GM13977 (cell line): Measurements from ENCODE around the gene G6PC3.
A peak's percentile ranks its signal among the peaks of the same experiment; 100 is the strongest.

Experiments
- DNase-seq: peaks from one replicate; pipeline ENCODE4 v3.0.0; 2012; ENCODE audit warnings: low spot score
- in situ Hi-C: fragments of 300-500 bp; cut with MboI; formaldehyde crosslinking; loops from one replicate; pipeline ENCODE4 v1.12.0; 2022; ENCODE audit warnings: low sequenced_read_pairs, low pct_unique_long_range_greater_than_20kb, mixed read lengths, inconsistent platforms; ENCODE audit not compliant: unreplicated experiment
- TF ChIP-seq, protein P1 (sequence below): IDR thresholded peaks from 2 replicates; pipeline ENCODE4 v1.5.1; 2012; ENCODE audit warnings: mild to moderate bottlenecking, control low read depth; ENCODE audit not compliant: insufficient read depth; ENCODE audit errors: extremely low read depth, missing control alignments

The G6PC3 gene

DNA sequence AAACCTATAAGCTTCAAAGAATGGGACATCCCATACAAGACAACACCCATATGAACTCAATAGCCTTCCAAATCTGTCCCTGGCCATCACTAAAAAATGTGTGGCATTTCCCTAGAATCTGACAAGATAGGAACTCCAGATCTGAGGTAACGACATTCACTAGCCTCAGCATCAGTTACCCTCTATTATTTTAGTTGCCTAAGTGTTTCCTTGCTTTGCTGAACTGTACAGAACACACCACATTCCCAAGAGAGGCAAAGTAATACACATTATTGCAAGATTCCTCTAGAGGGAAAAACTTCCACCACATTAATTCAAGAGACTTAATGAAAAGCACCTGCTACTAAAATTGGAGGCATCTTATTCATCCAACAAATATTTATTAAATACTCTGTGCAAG is 9.1 kb upstream of the G6PC3 start:
- DNase-seq, result no peak
- in situ Hi-C loops, result no loop called here
- TF ChIP-seq, protein P1, sequence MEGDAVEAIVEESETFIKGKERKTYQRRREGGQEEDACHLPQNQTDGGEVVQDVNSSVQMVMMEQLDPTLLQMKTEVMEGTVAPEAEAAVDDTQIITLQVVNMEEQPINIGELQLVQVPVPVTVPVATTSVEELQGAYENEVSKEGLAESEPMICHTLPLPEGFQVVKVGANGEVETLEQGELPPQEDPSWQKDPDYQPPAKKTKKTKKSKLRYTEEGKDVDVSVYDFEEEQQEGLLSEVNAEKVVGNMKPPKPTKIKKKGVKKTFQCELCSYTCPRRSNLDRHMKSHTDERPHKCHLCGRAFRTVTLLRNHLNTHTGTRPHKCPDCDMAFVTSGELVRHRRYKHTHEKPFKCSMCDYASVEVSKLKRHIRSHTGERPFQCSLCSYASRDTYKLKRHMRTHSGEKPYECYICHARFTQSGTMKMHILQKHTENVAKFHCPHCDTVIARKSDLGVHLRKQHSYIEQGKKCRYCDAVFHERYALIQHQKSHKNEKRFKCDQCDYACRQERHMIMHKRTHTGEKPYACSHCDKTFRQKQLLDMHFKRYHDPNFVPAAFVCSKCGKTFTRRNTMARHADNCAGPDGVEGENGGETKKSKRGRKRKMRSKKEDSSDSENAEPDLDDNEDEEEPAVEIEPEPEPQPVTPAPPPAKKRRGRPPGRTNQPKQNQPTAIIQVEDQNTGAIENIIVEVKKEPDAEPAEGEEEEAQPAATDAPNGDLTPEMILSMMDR, result no peak

GRCh38 chr17:44062871-44063270 is 7.7 kb upstream of the G6PC3 start:
- DNase-seq, result no peak
- TF ChIP-seq, protein P1, result no peak
- in situ Hi-C loops, result no loop called here

- no peak for DNase-seq
- in situ Hi-C loops, result no loop called here
- TF ChIP-seq, protein P1, result no peak
Observed at GRCh38 chr17:44063704-44064639, 6.6 kb upstream of the G6PC3 start.

DNA sequence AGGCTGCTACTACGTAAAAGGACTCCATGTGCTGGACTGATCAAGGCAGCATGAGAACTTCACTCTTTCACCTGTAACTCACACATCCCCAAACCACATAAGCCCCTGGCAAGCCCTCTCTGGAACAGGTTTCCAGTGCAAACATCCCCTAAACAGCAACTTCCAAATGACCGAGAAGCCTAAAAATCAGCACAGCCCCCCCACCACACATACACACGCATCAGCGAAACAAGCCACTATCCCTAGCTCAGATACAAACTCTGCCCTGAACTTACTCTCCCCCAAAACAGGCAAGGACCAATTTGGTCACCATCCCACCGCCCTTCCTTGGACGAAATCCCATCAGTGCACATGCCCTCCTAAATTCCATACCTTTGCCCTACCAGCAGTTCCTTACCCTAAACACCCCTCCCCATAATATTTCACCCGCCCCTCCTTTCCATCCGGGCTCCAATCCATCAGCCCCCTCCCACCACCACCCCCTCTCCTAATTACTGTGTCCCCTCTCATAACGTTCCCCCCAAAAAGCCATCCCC is 4.8 kb upstream of the G6PC3 start:
- peak; percentile 42 for DNase-seq
- in situ Hi-C loops, result no loop called here

DNA sequence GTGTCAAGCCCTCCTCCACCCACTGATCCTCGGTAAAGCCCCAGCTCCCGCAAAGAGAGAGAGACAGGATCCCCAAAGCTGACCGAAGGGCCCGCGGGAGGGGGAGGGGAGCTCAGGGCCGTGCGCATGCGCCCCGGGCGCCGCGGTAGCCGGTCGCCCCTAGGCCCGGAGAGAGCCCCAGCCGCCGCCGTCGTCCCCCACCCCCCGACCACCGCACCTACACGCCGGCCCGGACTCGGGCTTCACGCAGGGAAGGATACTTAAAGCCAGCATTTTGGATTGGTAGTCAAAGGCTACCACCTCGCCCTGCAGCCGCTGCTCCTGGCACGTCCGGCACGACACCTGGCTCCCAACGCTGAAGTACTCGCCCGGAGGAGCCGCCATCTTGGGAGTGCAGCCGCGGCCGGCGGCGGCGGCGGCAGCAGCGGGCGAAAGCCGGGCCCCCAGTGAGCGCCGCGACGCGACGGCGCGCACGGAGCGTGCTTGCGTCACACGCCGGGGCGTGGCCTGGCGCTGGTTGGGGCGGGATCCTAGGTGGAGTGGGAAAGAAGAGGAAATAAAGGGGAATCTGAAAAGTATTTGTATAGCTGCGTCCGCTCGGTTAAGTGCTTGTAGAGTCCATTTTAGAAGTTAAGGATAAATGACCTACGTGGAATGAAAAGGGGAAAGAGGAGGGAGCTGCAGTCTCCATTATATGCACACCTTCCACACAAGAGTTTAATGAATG is 4.2 kb upstream of the G6PC3 start, which contains the start of gene LSM12:
Gene LSM12, minus strand, starts transcription at position 468 of the 727 bp plus-strand sequence. Its CDS starts 84 bp downstream, at position 384.
- in situ Hi-C loops, result no loop called here
- TF ChIP-seq, protein P1, result no peak
- DNase-seq, result peak; percentile 94

More for the DNA sequence above, 4.8 kb upstream of the G6PC3 start:
- TF ChIP-seq, protein P1, result no peak

DNA sequence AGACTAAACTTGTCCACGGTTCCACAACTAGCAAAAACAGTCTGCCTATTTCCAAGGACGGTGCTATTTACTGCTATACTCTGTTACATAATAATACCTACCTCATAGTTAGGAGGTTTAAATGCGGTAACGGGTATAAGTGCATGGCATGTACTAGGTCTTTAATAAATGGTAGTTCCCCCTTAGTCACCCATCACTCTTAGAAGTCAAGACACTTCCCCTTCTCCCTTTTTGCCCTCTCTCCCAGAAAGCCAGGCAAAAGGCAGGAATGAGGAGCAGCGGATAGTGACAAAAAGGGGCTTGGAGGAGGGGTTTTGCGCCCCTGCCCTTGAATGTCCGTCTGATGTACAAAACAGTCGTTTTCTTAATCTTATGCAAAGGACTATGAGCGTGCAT is 3.0 kb upstream of the G6PC3 start:
- TF ChIP-seq, protein P1, result no peak
- in situ Hi-C loops, result no loop called here
- no peak for DNase-seq
